Motor neuron (in vitro differentiated cells): ENCODE measurements around the gene WASHC1. TPM values are rescaled to one million over a fixed set of nuclear protein-coding genes. Genes with fewer than 3 reads are reported as not detected.
"Not testable (repeated sequence)": the region's sequence is repeated elsewhere in the genome, so short reads cannot be mapped to it uniquely, and the experiment has no call there.

Source experiments
- ATAC-seq, 8 experiments: fragments of 200-7000 bp; cut with Tn5 transposase; replicated peaks in 6 of 8; 2 replicates each; pipeline ENCODE4 v1.8.0; 2021; ENCODE audit warnings: mild to moderate bottlenecking in 8 of 8, moderate library complexity in 8 of 8
- H3K27ac ChIP-seq, 2 donors: fragments of 250-450 bp; sonication (Bioruptor Pico); 2 replicates each; pipeline ENCODE4 v1.9.0; 2021; ENCODE audit warnings: antibody characterized with exemption in 2 of 2, mild to moderate bottlenecking in 2 of 2, moderate library complexity in 1 of 2
- H3K4me1 ChIP-seq, 2 donors: fragments of 250-450 bp; sonication (Bioruptor Pico); replicated peaks in 1 of 2; 2 replicates each; pipeline ENCODE4 v1.6.1; 2021; ENCODE audit warnings: antibody characterized with exemption in 2 of 2, mild to moderate bottlenecking in 2 of 2, moderate library complexity in 1 of 2
- H3K4me3 ChIP-seq, 5 donors: fragments of 250-450 bp; sonication (Bioruptor Pico); 2 replicates each; pipeline ENCODE4 v1.9.0; 2021; ENCODE audit warnings: antibody characterized with exemption in 5 of 5, mild to moderate bottlenecking in 5 of 5, moderate library complexity in 4 of 5
- whole genome bisulfite sequencing, 10 experiments: fragments of 450-650 bp; shearing (Covaris generic); methylation state at CpG; one replicate each; pipeline ENCODE4 v1.0.0; 2022; 5-methylcytosine and 5-hydroxymethylcytosine counted together
- in situ Hi-C, 9 experiments: fragments of 400-800 bp; cut with MboI; loops; one replicate each; pipeline ENCODE4 v1.15.0; 2021; ENCODE audit warnings: low sequenced_read_pairs in 9 of 9, low pct_unique_long_range_greater_than_20kb in 2 of 9; ENCODE audit not compliant: unreplicated experiment in 9 of 9
- total RNA-seq, 8 experiments: library from RNA; unstranded; fragments of 300-600 nt; gene quantifications; 2 replicates each; pipeline versions ENCODE4 v1.2.3 to v1.2.4, GENCODE V29; 2022

WASHC1 gene
- total RNA-seq, 8 experiments from 2014 or later = 7.4 to 19.5 (median 10.2) TPM

DNA sequence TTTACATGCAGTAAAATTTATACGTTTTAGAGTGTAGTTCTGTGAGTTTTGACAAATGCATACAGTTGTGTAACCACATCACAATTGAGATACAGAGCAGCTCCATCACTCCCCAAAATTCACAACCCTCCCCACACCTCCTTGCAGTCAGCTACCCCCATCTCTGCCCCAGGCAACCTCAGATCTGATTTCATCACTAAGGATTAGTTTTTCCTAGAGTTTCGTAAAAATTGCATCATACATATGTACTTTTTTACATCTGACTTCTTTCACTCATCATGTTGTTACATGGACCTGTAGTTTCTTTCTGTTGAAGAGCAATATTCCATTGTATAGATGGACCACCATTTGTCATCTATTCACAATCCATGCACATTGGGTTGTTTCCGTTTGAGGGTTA is 14.4 kb upstream of the WASHC1 start:
- H3K4me1 ChIP-seq, ATAC-seq, H3K4me3 ChIP-seq, in situ Hi-C loops, H3K27ac ChIP-seq: not testable (repeated sequence)
- WGBS, 10 experiments = no CpG with 5 or more reads among the region's 3 CpGs

DNA sequence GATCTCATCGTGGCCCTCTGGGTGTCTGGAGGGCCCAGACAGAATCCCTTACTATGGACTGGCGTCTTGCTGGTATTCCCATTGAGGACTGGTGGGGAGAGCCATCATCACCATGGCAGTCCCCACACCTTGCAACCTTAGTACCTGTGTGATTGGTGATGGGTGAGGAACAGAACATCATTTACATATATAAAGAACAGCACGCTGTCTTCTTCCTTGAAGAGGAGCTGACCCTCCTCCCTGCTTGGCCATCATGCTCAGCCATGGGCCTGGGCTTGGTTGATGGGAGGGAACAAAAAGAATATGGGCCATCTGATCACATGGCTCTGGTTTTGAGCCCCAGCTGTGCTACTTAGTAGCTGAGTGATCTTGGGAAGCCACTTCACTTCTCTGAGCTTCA is 13.9 kb upstream of the WASHC1 start:
- no CpG with 5 or more reads among the region's 3 CpGs for WGBS, 10 experiments
- H3K4me3 ChIP-seq, in situ Hi-C loops, ATAC-seq, H3K4me1 ChIP-seq, H3K27ac ChIP-seq: not testable (repeated sequence)

DNA sequence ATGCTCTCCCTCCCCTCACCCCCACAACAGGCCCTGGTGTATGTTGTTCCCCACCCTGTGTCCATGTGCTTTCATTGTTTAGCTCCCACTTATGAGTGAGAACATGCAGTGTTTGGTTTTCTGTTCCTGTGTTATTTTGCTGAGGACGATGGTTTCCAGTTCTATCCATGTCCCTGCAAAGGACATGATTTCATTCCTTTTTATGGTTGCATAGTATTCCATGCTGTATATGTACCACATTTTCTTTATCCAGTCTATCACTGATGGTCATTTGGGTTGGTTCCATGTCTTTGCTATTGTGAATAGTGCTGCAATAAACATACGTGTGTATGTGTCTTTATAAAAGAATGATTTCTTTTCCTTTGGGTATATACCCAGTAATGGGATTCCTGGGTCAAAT is 12.6 kb upstream of the WASHC1 start:
- H3K4me3 ChIP-seq, ATAC-seq, in situ Hi-C loops, H3K27ac ChIP-seq, H3K4me1 ChIP-seq: not testable (repeated sequence)
- 80 to 100% (median 83%) methylated on average over 1 to 2 of the region's 2 CpGs; no CpG with 5 or more reads in 7 of the 10 experiments for WGBS, 10 experiments

DNA sequence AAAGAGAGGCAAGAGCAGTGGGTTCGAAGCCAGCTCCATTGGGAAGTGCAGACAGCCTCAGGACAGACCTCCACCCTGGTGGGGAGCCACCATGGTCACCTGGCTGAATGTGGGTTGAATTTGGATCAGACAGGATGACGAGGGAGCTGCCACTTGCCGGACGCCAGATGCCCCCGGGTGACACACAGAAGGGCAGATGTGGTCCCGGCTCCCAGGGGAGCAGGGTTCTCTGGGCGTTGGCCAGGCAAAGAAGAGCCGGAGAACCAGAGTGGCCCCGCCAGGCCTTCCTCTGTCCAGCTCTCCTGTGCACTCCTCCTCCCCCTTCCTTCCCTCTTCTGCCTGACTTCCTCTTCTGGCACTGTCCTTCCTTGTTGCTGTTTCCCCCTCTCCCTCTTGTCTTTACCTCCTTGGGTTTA is 12.0 kb upstream of the WASHC1 start:
- ATAC-seq, H3K4me3 ChIP-seq, H3K4me1 ChIP-seq, in situ Hi-C loops, H3K27ac ChIP-seq: not testable (repeated sequence)
- WGBS, 10 experiments = 100% methylated on average over 1 of the region's 9 CpGs; no CpG with 5 or more reads in 9 of the 10 experiments

DNA sequence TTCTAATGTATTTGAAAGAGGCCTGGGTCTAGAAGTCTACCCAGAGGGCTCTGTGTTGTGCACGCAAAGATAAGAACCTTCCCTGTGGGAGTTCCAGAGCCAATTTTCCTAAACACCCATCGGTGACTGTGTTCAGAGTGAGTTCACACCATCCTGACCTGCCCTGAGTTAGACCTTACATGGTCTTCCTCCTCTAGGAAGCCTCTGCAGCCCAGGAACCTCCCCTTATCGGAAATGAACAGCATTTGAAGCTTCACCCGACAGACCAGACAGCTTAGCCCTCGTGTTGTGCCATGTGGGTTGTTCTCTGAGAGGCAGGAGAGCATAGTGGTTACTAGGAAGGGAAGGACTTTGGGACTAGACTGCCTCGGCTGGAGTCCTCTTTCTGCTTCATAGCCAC is 3.1 kb upstream of the WASHC1 start:
- H3K4me1 ChIP-seq, in situ Hi-C loops, H3K27ac ChIP-seq, H3K4me3 ChIP-seq, ATAC-seq: not testable (repeated sequence)
- WGBS, 10 experiments = no CpG with 5 or more reads among the region's 6 CpGs

DNA sequence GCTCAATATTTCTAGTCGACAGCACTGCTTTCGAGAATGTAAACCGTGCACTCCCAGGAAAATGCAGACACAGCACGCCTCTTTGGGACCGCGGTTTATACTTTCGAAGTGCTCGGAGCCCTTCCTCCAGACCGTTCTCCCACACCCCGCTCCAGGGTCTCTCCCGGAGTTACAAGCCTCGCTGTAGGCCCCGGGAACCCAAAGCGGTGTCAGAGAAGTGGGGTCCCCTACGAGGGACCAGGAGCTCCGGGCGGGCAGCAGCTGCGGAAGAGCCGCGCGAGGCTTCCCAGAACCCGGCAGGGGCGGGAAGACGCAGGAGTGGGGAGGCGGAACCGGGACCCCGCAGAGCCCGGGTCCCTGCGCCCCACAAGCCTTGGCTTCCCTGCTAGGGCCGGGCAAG is 481 bp downstream of the WASHC1 start:
- ATAC-seq, H3K4me3 ChIP-seq, H3K4me1 ChIP-seq, H3K27ac ChIP-seq, in situ Hi-C loops: not testable (repeated sequence)
- WGBS, 10 experiments = no CpG with 5 or more reads among the region's 30 CpGs

DNA sequence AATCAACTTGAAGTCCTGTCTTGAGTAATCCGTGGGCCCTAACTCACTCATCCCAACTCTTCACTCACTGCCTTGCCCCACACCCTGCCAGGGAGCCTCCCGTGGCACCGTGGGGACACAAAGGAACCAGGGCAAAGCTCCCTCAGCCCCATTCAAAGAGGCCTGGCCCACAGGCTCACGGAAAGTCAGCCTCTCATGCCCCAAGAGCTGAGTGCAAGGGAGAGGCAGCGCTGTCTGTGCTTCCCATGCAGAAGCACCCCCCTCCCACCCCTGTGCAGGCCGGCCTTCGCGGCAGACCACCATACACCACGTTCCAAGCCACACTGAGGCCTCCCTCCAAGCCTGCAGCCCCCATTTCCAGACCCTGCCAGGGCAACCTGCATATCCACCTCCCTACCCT is 7.6 kb downstream of the WASHC1 start:
- H3K4me1 ChIP-seq, H3K27ac ChIP-seq, H3K4me3 ChIP-seq, ATAC-seq, in situ Hi-C loops: not testable (repeated sequence)
- no CpG with 5 or more reads among the region's 9 CpGs for WGBS, 10 experiments

DNA sequence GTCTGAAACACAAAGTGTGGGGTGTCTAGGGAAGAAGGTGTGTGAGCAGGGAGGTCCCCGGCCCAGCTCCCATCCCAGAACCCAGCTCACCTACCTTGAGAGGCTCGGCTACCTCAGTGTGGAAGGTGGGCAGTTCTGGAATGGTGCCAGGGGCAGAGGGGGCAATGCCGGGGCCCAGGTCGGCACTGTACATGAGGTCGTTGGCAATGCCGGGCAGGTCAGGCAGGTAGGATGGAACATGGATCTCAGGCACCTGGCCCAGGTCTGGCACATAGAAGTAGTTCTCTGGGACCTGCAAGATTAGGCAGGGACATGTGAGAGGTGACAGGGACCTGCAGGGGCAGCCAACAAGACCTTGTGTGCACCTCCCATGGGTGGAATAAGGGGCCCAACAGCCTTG is 12.4 kb downstream of the WASHC1 start:
- ATAC-seq, H3K27ac ChIP-seq, H3K4me3 ChIP-seq, H3K4me1 ChIP-seq, in situ Hi-C loops: not testable (repeated sequence)
- no CpG with 5 or more reads among the region's 6 CpGs for WGBS, 10 experiments

DNA sequence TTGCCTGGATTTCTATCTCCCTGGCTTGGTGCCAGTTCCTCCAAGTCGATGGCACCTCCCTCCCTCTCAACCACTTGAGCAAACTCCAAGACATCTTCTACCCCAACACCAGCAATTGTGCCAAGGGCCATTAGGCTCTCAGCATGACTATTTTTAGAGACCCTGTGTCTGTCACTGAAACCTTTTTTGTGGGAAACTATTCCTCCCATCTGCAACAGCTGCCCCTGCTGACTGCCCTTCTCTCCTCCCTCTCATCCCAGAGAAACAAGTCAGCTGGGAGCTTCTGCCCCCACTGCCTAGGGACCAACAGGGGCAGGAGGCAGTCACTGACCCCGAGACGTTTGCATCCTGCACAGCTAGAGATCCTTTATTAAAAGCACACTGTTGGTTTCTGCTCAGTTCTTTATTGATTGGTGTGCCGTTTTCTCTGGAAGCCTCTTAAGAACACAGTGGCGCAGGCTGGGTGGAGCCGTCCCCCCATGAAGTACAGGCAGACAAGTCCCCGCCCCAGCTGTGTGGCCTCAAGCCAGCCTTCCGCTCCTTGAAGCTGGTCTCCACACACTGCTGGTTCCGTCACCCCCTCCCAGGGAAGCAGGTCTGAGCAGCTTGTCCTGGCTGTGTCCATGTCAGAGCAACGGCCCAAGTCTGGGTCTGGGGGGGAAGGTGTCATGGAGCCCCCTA is 15.0 kb downstream of the WASHC1 start:
- H3K27ac ChIP-seq, in situ Hi-C loops, H3K4me1 ChIP-seq, H3K4me3 ChIP-seq, ATAC-seq: not testable (repeated sequence)
- WGBS, 10 experiments = no CpG with 5 or more reads among the region's 10 CpGs

DNA sequence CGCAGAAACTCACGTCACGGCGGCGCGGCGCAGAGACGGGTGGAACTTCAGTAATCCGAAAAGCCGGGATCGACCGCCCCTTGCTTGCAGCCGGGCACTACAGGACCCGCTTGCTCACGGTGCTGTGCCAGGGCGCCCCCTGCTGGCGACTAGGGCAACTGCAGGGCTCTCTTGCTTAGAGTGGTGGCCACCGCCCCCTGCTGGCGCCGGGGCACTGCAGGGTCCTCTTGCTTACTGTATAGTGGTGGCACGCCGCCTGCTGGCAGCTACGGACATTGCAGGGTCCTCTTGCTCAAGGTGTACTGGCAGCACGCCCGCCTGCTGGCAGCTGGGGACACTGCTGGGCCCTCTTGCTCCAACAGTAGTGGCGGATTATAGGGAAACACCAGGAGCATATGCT is 18.1 kb downstream of the WASHC1 start:
- ATAC-seq, in situ Hi-C loops, H3K27ac ChIP-seq, H3K4me3 ChIP-seq, H3K4me1 ChIP-seq: not testable (repeated sequence)
- WGBS, 10 experiments = no CpG with 5 or more reads among the region's 26 CpGs

DNA sequence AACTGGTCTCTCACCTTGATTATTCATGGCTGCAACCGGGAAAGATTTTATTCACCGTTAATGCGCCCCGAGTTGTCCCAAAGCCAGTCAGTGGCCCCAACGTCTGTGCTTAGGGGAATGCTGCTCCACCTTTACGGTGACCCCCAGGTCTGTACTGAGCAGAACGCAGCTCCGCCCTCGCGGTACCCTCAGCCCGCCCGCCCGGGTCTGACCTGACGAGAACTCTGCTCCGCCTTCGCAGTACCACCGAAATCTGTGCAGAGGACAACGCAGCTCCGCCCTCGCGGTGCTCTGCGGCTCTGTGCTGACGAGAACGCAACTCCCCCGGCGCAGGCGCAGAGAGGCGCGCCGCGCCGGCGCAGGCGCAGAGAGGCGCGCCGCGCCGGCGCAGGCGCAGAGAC is 18.6 kb downstream of the WASHC1 start:
- WGBS, 10 experiments = 57% methylated on average over 4 of the region's 41 CpGs; no CpG with 5 or more reads in 9 of the 10 experiments
- H3K4me3 ChIP-seq = peak overlapping the region in 1 of 5 donors; percentile 52
- H3K27ac ChIP-seq, H3K4me1 ChIP-seq, ATAC-seq, in situ Hi-C loops: not testable (repeated sequence)

DNA sequence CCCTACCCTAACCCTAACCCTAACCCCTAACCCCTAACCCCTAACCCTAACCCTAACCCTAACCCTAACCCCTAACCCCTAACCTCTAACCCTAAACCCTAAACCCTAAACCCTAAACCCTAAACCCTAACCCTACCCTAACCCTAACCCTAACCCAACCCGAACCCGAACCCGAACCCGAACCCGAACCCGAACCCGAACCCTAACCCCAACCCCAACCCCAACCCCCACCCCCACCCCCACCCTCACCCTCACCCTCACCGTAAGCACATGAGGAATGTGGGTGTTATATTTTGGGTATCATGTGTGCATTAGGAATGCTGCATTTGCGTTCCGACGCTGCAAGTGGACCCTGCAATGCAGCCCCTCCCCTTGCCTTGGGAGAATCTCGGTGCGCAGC is 19.0 kb downstream of the WASHC1 start:
- WGBS, 10 experiments = no CpG with 5 or more reads among the region's 13 CpGs

More for the DNA sequence above, 19.0 kb downstream of the WASHC1 start:
- ATAC-seq, in situ Hi-C loops, H3K27ac ChIP-seq, H3K4me1 ChIP-seq: not testable (repeated sequence)
- peak overlapping the region in 1 of 5 donors; percentile 52 for H3K4me3 ChIP-seq
